ENCODE measurements around the gene CSF1R.

- TF ChIP-seq CTCF (IDR thresholded peaks at IDR 0.05 in 4 of 5, conservative IDR thresholded peaks at IDR 0.05 in 1 of 5) (no peak), POLR2A (IDR thresholded peaks at IDR 0.05) (no peak)
These were observed 9.3 kb downstream of the CSF1R start for GRCh38 chr5:150077060-150077459.
